ENCODE results near the gene SYNJ2.

DNA sequence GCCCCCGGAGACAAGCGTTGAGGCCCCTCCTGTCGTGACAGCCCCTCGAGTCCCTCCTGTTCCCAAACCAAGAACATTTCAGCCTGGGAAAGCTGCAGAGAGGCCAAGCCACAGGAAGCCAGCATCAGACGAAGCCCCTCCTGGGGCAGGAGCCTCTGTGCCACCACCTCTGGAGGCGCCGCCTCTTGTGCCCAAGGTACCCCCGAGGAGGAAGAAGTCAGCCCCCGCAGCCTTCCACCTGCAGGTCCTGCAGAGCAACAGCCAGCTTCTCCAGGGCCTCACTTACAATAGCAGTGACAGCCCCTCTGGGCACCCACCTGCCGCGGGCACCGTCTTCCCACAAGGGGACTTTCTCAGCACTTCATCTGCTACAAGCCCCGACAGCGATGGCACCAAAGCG, 114.0 kb downstream of the SYNJ2 start:
- TF ChIP-seq, protein P1, sequence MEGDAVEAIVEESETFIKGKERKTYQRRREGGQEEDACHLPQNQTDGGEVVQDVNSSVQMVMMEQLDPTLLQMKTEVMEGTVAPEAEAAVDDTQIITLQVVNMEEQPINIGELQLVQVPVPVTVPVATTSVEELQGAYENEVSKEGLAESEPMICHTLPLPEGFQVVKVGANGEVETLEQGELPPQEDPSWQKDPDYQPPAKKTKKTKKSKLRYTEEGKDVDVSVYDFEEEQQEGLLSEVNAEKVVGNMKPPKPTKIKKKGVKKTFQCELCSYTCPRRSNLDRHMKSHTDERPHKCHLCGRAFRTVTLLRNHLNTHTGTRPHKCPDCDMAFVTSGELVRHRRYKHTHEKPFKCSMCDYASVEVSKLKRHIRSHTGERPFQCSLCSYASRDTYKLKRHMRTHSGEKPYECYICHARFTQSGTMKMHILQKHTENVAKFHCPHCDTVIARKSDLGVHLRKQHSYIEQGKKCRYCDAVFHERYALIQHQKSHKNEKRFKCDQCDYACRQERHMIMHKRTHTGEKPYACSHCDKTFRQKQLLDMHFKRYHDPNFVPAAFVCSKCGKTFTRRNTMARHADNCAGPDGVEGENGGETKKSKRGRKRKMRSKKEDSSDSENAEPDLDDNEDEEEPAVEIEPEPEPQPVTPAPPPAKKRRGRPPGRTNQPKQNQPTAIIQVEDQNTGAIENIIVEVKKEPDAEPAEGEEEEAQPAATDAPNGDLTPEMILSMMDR (IDR thresholded peaks at IDR 0.05; ENCODE audit: low read length) = no peak
- TF ChIP-seq EZH2 (optimal IDR thresholded peaks at IDR 0.05; ENCODE audit: low read depth, low read length) = no peak

All from MM.1S (cell line).